H9 (cell line): ENCODE data around the gene PPP4R3C. TPM values are rescaled to one million over a fixed set of nuclear protein-coding genes. Genes with fewer than 3 reads are reported as not detected.

ENCODE experiments used
- DNase-seq: peaks from one replicate; pipeline ENCODE4 v3.0.0-alpha.2; 2017
- H2AFZ ChIP-seq: one replicate; pipeline ENCODE4 v1.6.1; 2013; ENCODE audit warnings: mild to moderate bottlenecking, low read length, control low read depth, moderate library complexity
- H2AK5ac ChIP-seq: 2 replicates; pipeline ENCODE4 v1.6.1; 2013; ENCODE audit warnings: low read length, control low read depth, mixed read lengths; ENCODE audit not compliant: insufficient read length
- H2BK120ac ChIP-seq: one replicate; pipeline ENCODE4 v1.6.1; 2013; ENCODE audit warnings: low read depth, mild to moderate bottlenecking, low read length, control low read depth, inconsistent platforms; ENCODE audit not compliant: poor library complexity, severe bottlenecking
- H2BK12ac ChIP-seq: 2 replicates; pipeline ENCODE4 v1.6.1; 2013; ENCODE audit warnings: low read length, control low read depth, mixed read lengths, low read depth; ENCODE audit not compliant: insufficient read length
- H2BK15ac ChIP-seq: 2 replicates; pipeline ENCODE4 v1.6.1; 2013; ENCODE audit warnings: low read depth, low read length, control low read depth
- H2BK20ac ChIP-seq: one replicate; pipeline ENCODE4 v1.6.1; 2013; ENCODE audit warnings: low read depth, mild to moderate bottlenecking, low read length, control low read depth, inconsistent platforms; ENCODE audit not compliant: poor library complexity, severe bottlenecking
- H2BK5ac ChIP-seq: 2 replicates; pipeline ENCODE4 v1.6.1; 2013; ENCODE audit warnings: low read length, control low read depth, mixed read lengths; ENCODE audit not compliant: insufficient read length
- H3K14ac ChIP-seq: 2 replicates; pipeline ENCODE4 v1.6.1; 2013; ENCODE audit warnings: low read length, control low read depth; ENCODE audit not compliant: insufficient read depth
- H3K18ac ChIP-seq: 2 replicates; pipeline ENCODE4 v1.6.1; 2013; ENCODE audit warnings: low read depth, mild to moderate bottlenecking, mixed read lengths, low read length, control low read depth; ENCODE audit not compliant: insufficient read length
- H3K23ac ChIP-seq: 2 replicates; pipeline ENCODE4 v1.6.1; 2013; ENCODE audit warnings: low read length, control low read depth, mixed read lengths, low read depth; ENCODE audit not compliant: insufficient read length
- H3K23me2 ChIP-seq: 2 replicates; pipeline ENCODE4 v1.6.1; 2013; ENCODE audit warnings: low read depth, mild to moderate bottlenecking, mixed read lengths, low read length, control low read depth; ENCODE audit not compliant: insufficient read length, poor library complexity, severe bottlenecking
- H3K27ac ChIP-seq: 2 replicates; pipeline ENCODE4 v1.5.1; 2013; ENCODE audit warnings: low read length, control low read depth, mixed read lengths, low read depth; ENCODE audit not compliant: insufficient read length
- H3K27me3 ChIP-seq: 2 replicates; pipeline ENCODE4 v1.6.1; 2013; ENCODE audit warnings: low read length, control low read depth, inconsistent platforms; ENCODE audit not compliant: insufficient read depth
- H3K4ac ChIP-seq: 2 replicates; pipeline ENCODE4 v1.6.1; 2013; ENCODE audit warnings: low read depth, mild to moderate bottlenecking, control low read depth, inconsistent platforms, low read length, moderate library complexity
- H3K4me1 ChIP-seq: 2 replicates; pipeline ENCODE4 v1.6.1; 2013; ENCODE audit warnings: low read length, control low read depth, inconsistent platforms; ENCODE audit not compliant: insufficient read depth
- H3K4me2 ChIP-seq: 2 replicates; pipeline ENCODE4 v1.6.1; 2013; ENCODE audit warnings: low read length, control low read depth, mixed read lengths; ENCODE audit not compliant: insufficient read length, insufficient read depth
- H3K56ac ChIP-seq: 2 replicates; pipeline ENCODE4 v1.6.1; 2013; ENCODE audit warnings: low read depth, mild to moderate bottlenecking, mixed read lengths, low read length, control low read depth; ENCODE audit not compliant: insufficient read length
- H3K79me1 ChIP-seq: 2 replicates; pipeline ENCODE4 v1.6.1; 2013; ENCODE audit warnings: low read depth, mild to moderate bottlenecking, moderate library complexity, low read length, control low read depth, inconsistent platforms; ENCODE audit not compliant: insufficient read depth, poor library complexity, severe bottlenecking
- H3K79me2 ChIP-seq: 2 replicates; pipeline ENCODE4 v1.6.1; 2013; ENCODE audit warnings: low read length, control low read depth, inconsistent platforms; ENCODE audit not compliant: insufficient read depth
- H3K9ac ChIP-seq: 2 replicates; pipeline ENCODE4 v1.6.1; 2013; ENCODE audit warnings: low read length, control low read depth, mixed read lengths; ENCODE audit not compliant: insufficient read length; ENCODE audit errors: extremely low read depth
- H3K9me3 ChIP-seq: one replicate; pipeline ENCODE4 v1.6.1; 2013; ENCODE audit warnings: low read depth, low read length, inconsistent platforms; ENCODE audit not compliant: control insufficient read depth
- H3T11ph ChIP-seq: one replicate; pipeline ENCODE4 v1.6.1; 2013; ENCODE audit warnings: mild to moderate bottlenecking, low read length, control low read depth, inconsistent platforms
- H4K20me1 ChIP-seq: one replicate; pipeline ENCODE4 v1.6.1; 2013; ENCODE audit not compliant: control insufficient read depth, insufficient read length, insufficient read depth
- H4K5ac ChIP-seq: 2 replicates; pipeline ENCODE4 v1.6.1; 2013; ENCODE audit warnings: low read depth, mild to moderate bottlenecking, mixed read lengths, low read length, control low read depth; ENCODE audit not compliant: insufficient read length
- H4K8ac ChIP-seq: replicated peaks from 2 replicates; pipeline ENCODE4 v1.6.1; 2013; ENCODE audit warnings: low read length, control low read depth, mixed read lengths, low read depth; ENCODE audit not compliant: insufficient read length
- H4K91ac ChIP-seq: 2 replicates; pipeline ENCODE4 v1.6.1; 2013; ENCODE audit warnings: low read depth, mild to moderate bottlenecking, moderate library complexity, mixed read lengths, low read length, control low read depth; ENCODE audit not compliant: insufficient read length
- H3K27ac Mint-ChIP-seq, 3 experiments: 2 replicates in 2 of 3; 3 replicates in 1 of 3; pipeline ENCODE4 v1.8.0; 2020 to 2021; ENCODE audit warnings: mixed read lengths in 3 of 3, mild to moderate bottlenecking in 1 of 3, moderate library complexity in 1 of 3
- H3K27me3 Mint-ChIP-seq: 2 replicates; pipeline ENCODE4 v1.8.0; 2021; ENCODE audit warnings: low read depth, mild to moderate bottlenecking, moderate library complexity, mixed read lengths
- H3K36me3 Mint-ChIP-seq, 3 experiments: 2 replicates in 2 of 3; 3 replicates in 1 of 3; pipeline ENCODE4 v1.8.0; 2020 to 2021; ENCODE audit warnings: low read depth in 3 of 3, mixed read lengths in 3 of 3; ENCODE audit not compliant: insufficient read depth in 1 of 3
- H3K4me1 Mint-ChIP-seq, 2 experiments: 2 replicates each; pipeline ENCODE4 v1.8.0; 2020; ENCODE audit warnings: mixed read lengths in 2 of 2
- H3K4me3 Mint-ChIP-seq, 2 experiments: 2 replicates in 1 of 2; 3 replicates in 1 of 2; pipeline ENCODE4 v1.8.0; 2020 to 2021; ENCODE audit warnings: mild to moderate bottlenecking in 2 of 2, mixed read lengths in 2 of 2, moderate library complexity in 1 of 2
- H3K9me3 Mint-ChIP-seq, 2 experiments: 2 replicates in 1 of 2; 3 replicates in 1 of 2; pipeline ENCODE4 v1.8.0; 2020; ENCODE audit warnings: mild to moderate bottlenecking in 2 of 2, mixed read lengths in 2 of 2, moderate library complexity in 1 of 2
- WGBS: extraction: QIAGEN DNeasy Blood & Tissue Kit; methylation state at CpG from one replicate; pipeline ENCODE4 v1.1.7; 2013; ENCODE audit warnings: missing lambda C conversion rate, low lambda C conversion rate, mixed read lengths; ENCODE audit not compliant: insufficient read length; ENCODE audit errors: extremely low coverage; 5-methylcytosine and 5-hydroxymethylcytosine counted together
- total RNA-seq: library from RNA; stranded (reverse); gene quantifications from 2 replicates; pipeline ENCODE4 v1.2.1, GENCODE V29; 2021
- TF ChIP-seq, protein P1 (sequence below): fragments of 200-600 bp; sonication (generic); conservative IDR thresholded peaks from 3 replicates; pipeline ENCODE4 v1.8.0; 2021; ENCODE audit warnings: antibody characterized with exemption, mild to moderate bottlenecking

PPP4R3C gene
- total RNA-seq, 1 experiment from 2014 or later = not detected

- Histone ChIP-seq H3K4me1 (no peaks in the 10 kb centered on the region), H2BK120ac (no peak overlapping the region), H4K91ac (no peak overlapping the region), H4K20me1 (no peaks in the 10 kb centered on the region), H3K23me2 (no peaks in the 10 kb centered on the region), H2BK5ac (no peak overlapping the region), H2BK12ac (no peak overlapping the region), H3K9ac (no peak overlapping the region), H3K14ac (no peak overlapping the region), H3K18ac (no peak overlapping the region), H4K5ac (no peak overlapping the region), H3K4ac (no peak overlapping the region), H3K79me2 (no peaks in the 10 kb centered on the region), H3T11ph (no peak overlapping the region), H3K4me2 (no peak overlapping the region), H3K56ac (no peak overlapping the region), H3K27me3 (no peaks in the 10 kb centered on the region), H3K9me3 (peaks cover 23% of the 10 kb centered on the region), H2BK20ac (no peak overlapping the region), H3K27ac (no peak overlapping the region), H3K23ac (no peak overlapping the region), H4K8ac (no peak overlapping the region), H2AFZ (no peak overlapping the region), H3K79me1 (no peaks in the 10 kb centered on the region), H2AK5ac (no peak overlapping the region), H2BK15ac (no peak overlapping the region)
- Mint-ChIP-seq H3K27ac (no peak overlapping the region), H3K27me3 (no peaks in the 10 kb centered on the region; the same call in 1 of the 2 replicates), H3K36me3 (no peaks in the 10 kb centered on the region; a peak in 2 of 7 replicates), H3K4me1 (no peaks in the 10 kb centered on the region), H3K9me3 (peaks cover 54 to 61% of the 10 kb centered on the region in 2 experiments), H3K4me3 (no peak overlapping the region)
- DNase-seq = no peak
- TF ChIP-seq, protein P1, sequence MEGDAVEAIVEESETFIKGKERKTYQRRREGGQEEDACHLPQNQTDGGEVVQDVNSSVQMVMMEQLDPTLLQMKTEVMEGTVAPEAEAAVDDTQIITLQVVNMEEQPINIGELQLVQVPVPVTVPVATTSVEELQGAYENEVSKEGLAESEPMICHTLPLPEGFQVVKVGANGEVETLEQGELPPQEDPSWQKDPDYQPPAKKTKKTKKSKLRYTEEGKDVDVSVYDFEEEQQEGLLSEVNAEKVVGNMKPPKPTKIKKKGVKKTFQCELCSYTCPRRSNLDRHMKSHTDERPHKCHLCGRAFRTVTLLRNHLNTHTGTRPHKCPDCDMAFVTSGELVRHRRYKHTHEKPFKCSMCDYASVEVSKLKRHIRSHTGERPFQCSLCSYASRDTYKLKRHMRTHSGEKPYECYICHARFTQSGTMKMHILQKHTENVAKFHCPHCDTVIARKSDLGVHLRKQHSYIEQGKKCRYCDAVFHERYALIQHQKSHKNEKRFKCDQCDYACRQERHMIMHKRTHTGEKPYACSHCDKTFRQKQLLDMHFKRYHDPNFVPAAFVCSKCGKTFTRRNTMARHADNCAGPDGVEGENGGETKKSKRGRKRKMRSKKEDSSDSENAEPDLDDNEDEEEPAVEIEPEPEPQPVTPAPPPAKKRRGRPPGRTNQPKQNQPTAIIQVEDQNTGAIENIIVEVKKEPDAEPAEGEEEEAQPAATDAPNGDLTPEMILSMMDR = no peak
- WGBS = no CpG with 5 or more reads among the region's 1 CpG
Observed at GRCh38 chrX:27466051-27466450, 2.9 kb upstream of the PPP4R3C start.
